Measurements from ENCODE around the gene OR7A10.
A peak's percentile ranks its signal among the peaks of the same experiment; 100 is the strongest.
"Not testable (repeated sequence)": the region's sequence is repeated elsewhere in the genome, so short reads cannot be mapped to it uniquely, and the experiment has no call there.

Gene OR7A10

DNA sequence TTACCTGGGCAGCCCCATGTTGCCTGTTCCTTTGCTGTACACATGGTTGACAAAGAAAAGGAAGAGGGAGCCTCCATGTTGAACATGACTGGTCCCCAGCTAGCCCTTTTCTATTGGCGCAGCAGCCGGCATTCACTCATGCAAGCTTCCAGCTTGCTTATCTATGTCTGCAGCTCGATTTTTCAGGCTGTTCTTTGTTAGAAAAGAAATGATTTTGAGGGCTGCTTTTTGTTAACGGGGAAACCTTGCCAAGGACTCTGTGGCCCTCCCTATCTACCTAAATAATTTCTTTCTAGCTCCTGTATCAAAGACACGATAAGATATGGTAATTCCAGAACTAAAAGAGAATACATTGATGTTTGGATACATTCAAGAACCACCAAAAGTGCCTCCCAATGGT lies 50.0 kb downstream of the OR7A10 start:
- DNase-seq (ENCODE audit: low read depth in 1 of 2, low spot score in 1 of 2) = no peak
- H3K27me3 ChIP-seq (ENCODE audit: insufficient read depth, poor library complexity, severe bottlenecking) = no peaks in the 10 kb centered on the region
- no peak overlapping the region for H3K27ac ChIP-seq (replicated peaks)
- TF ChIP-seq POLR2AphosphoS5 (IDR thresholded peaks at IDR 0.05; ENCODE audit: low read depth) = no peak
- no peak for TF ChIP-seq SPI1 (IDR thresholded peaks at IDR 0.05; ENCODE audit: borderline replicate concordance, low read depth)
- TF ChIP-seq GABPA (IDR thresholded peaks at IDR 0.05; ENCODE audit: low read depth) = no peak
- no peak for TF ChIP-seq CTCF (IDR thresholded peaks at IDR 0.05; ENCODE audit: insufficient read depth, low read length)
- TF ChIP-seq, protein P1, sequence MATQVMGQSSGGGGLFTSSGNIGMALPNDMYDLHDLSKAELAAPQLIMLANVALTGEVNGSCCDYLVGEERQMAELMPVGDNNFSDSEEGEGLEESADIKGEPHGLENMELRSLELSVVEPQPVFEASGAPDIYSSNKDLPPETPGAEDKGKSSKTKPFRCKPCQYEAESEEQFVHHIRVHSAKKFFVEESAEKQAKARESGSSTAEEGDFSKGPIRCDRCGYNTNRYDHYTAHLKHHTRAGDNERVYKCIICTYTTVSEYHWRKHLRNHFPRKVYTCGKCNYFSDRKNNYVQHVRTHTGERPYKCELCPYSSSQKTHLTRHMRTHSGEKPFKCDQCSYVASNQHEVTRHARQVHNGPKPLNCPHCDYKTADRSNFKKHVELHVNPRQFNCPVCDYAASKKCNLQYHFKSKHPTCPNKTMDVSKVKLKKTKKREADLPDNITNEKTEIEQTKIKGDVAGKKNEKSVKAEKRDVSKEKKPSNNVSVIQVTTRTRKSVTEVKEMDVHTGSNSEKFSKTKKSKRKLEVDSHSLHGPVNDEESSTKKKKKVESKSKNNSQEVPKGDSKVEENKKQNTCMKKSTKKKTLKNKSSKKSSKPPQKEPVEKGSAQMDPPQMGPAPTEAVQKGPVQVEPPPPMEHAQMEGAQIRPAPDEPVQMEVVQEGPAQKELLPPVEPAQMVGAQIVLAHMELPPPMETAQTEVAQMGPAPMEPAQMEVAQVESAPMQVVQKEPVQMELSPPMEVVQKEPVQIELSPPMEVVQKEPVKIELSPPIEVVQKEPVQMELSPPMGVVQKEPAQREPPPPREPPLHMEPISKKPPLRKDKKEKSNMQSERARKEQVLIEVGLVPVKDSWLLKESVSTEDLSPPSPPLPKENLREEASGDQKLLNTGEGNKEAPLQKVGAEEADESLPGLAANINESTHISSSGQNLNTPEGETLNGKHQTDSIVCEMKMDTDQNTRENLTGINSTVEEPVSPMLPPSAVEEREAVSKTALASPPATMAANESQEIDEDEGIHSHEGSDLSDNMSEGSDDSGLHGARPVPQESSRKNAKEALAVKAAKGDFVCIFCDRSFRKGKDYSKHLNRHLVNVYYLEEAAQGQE (IDR thresholded peaks at IDR 0.05; ENCODE audit: insufficient replicate concordance, low read depth) = no peak
- no peak overlapping the region for H3K4me3 ChIP-seq (replicated peaks; ENCODE audit: insufficient read depth, low read length)

DNA sequence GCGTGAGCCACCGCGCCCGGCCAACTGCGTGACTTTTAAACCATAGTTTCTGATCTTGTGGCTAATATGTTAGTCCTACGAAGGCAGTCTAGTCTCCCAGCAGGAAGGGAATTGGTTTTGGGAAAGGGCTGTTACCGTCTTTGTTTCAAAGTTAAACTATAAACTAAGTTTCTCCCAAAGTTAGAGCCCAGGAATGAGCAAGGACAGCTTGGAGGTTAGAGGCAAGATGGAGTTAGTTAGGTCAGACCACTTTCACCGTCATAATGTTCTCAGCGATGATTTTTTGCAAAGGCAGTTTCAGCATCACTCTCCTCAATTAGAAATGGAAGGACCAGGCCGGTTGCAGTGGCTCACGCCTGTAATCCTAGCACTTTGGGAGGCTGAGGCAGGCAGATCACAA lies 52.7 kb downstream of the OR7A10 start:
- Histone ChIP-seq H3K27ac (replicated peaks) (no peak overlapping the region), H3K4me3 (replicated peaks; ENCODE audit: insufficient read depth, low read length) (no peak overlapping the region)

GRCh38 chr19:14795078-14795721 lies 53.5 kb downstream of the OR7A10 start:
- Histone ChIP-seq H3K27ac (replicated peaks) (no peak overlapping the region), H3K27me3 (ENCODE audit: insufficient read depth, poor library complexity, severe bottlenecking) (no peaks in the 10 kb centered on the region), H3K4me3 (replicated peaks; ENCODE audit: insufficient read depth, low read length) (no peak overlapping the region)
- TF ChIP-seq CTCF (IDR thresholded peaks at IDR 0.05; ENCODE audit: insufficient read depth, low read length) = no peak
- TF ChIP-seq, protein P1 (IDR thresholded peaks at IDR 0.05; ENCODE audit: insufficient replicate concordance, low read depth) = peak; percentile 85
- DNase-seq (ENCODE audit: low read depth in 1 of 2, low spot score in 1 of 2) = no peak

More for the DNA sequence above, 52.7 kb downstream of the OR7A10 start:
- no peak for TF ChIP-seq GABPA (IDR thresholded peaks at IDR 0.05; ENCODE audit: low read depth)
- TF ChIP-seq, protein P1 (IDR thresholded peaks at IDR 0.05; ENCODE audit: insufficient replicate concordance, low read depth) = no peak
- no peak for TF ChIP-seq CTCF (IDR thresholded peaks at IDR 0.05; ENCODE audit: insufficient read depth, low read length)
- TF ChIP-seq POLR2AphosphoS5 (IDR thresholded peaks at IDR 0.05; ENCODE audit: low read depth) = no peak
- TF ChIP-seq SPI1 (IDR thresholded peaks at IDR 0.05; ENCODE audit: borderline replicate concordance, low read depth) = no peak
- no peaks in the 10 kb centered on the region for H3K27me3 ChIP-seq (ENCODE audit: insufficient read depth, poor library complexity, severe bottlenecking)
- no peak for DNase-seq (ENCODE audit: low read depth in 1 of 2, low spot score in 1 of 2)

DNA sequence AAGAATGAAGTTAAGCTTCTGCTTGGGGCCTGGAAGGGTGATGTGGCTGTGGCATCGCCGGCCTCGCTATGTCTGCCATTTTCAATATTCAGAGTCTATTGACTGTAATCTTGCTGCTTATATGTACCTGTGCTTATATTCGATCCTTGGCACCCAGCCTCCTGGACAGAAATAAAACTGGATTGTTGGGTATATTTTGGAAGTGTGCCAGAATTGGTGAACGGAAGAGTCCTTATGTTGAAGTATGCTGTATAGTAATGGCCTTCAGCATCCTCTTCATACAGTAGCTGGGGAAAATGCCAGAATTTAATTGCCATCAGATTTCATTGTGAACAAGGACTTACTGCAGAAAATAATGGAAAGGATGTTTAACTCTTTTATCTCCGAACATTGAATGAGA lies 56.5 kb downstream of the OR7A10 start:
- not testable (repeated sequence) for H3K27ac ChIP-seq (replicated peaks); H3K27me3 ChIP-seq (ENCODE audit: insufficient read depth, poor library complexity, severe bottlenecking); H3K4me3 ChIP-seq (replicated peaks; ENCODE audit: insufficient read depth, low read length); DNase-seq (ENCODE audit: low read depth in 1 of 2, low spot score in 1 of 2)

All from HL-60 (cell line).